Measurements from ENCODE around the gene TXNDC12. TPM values are rescaled to one million over a fixed set of nuclear protein-coding genes. Genes with fewer than 3 reads are reported as not detected.

The TXNDC12 gene
- total RNA-seq, 3 donors from 2014 or later: 32.8 to 60.1 (median 53.8) TPM

- DNase-seq: no peak
- Histone ChIP-seq H3K4me3 (no peak overlapping the region), H3K36me3 (ENCODE audit: low read depth) (no peaks in the 10 kb centered on the region), H3K9me3 (no peaks in the 10 kb centered on the region), H3K4me1 (ENCODE audit: low read depth) (no peaks in the 10 kb centered on the region)
- TF ChIP-seq CTCF (IDR thresholded peaks at IDR 0.05): no peak
- no peak for ATAC-seq
- intact Hi-C loops (cut with DNase I, micrococcal nuclease): no loop called here
Measured at GRCh38 chr1:52045236-52045635, 9.8 kb downstream of the TXNDC12 start.

- intact Hi-C loops (cut with DNase I, micrococcal nuclease): no loop called here
- no peak for TF ChIP-seq CTCF (IDR thresholded peaks at IDR 0.05)
- DNase-seq: no peak
- ATAC-seq: no peak
- H3K9me3 ChIP-seq: no peaks in the 10 kb centered on the region
- no peaks in the 10 kb centered on the region for H3K36me3 ChIP-seq (ENCODE audit: low read depth)
- peaks cover 4% of the 10 kb centered on the region for H3K4me1 ChIP-seq (ENCODE audit: low read depth)
- no peak overlapping the region for H3K4me3 ChIP-seq
Measured at GRCh38 chr1:52041551-52042185, 13.3 kb downstream of the TXNDC12 start.

- Histone ChIP-seq H3K4me3 (no peak overlapping the region), H3K4me1 (ENCODE audit: low read depth) (peaks cover 4% of the 10 kb centered on the region), H3K36me3 (ENCODE audit: low read depth) (no peaks in the 10 kb centered on the region), H3K9me3 (no peaks in the 10 kb centered on the region)
- intact Hi-C loops (cut with DNase I, micrococcal nuclease): no loop called here
- DNase-seq (no peak), ATAC-seq (no peak)
- no peak for TF ChIP-seq CTCF (IDR thresholded peaks at IDR 0.05)
Measured at GRCh38 chr1:52037909-52038308, 17.1 kb downstream of the TXNDC12 start.

GRCh38 chr1:52037402-52037814 is 17.6 kb downstream of the TXNDC12 start:
- intact Hi-C loops (cut with DNase I, micrococcal nuclease): no loop called here
- DNase-seq (peak in 1 of 3 donors; percentile 35), ATAC-seq (peak; percentile 46)
- no peak for TF ChIP-seq CTCF (IDR thresholded peaks at IDR 0.05)
- Histone ChIP-seq H3K4me3 (no peak overlapping the region), H3K4me1 (ENCODE audit: low read depth) (peaks cover 7% of the 10 kb centered on the region), H3K36me3 (ENCODE audit: low read depth) (no peaks in the 10 kb centered on the region), H3K9me3 (no peaks in the 10 kb centered on the region)

- Histone ChIP-seq H3K9me3 (no peaks in the 10 kb centered on the region), H3K4me3 (no peak overlapping the region)
- no peak for TF ChIP-seq CTCF (IDR thresholded peaks at IDR 0.05)
Measured at GRCh38 chr1:52034050-52034384, 21.0 kb downstream of the TXNDC12 start.

More at GRCh38 chr1:52034050-52034384, 21.0 kb downstream of the TXNDC12 start:
- no peak for ATAC-seq
- Histone ChIP-seq H3K4me1 (ENCODE audit: low read depth) (peaks cover 28% of the 10 kb centered on the region), H3K36me3 (ENCODE audit: low read depth) (no peaks in the 10 kb centered on the region)
- DNase-seq: no peak
- intact Hi-C loops (cut with DNase I, micrococcal nuclease): no loop called here

Data from mucosa of descending colon (tissue), 3 donors.